ENCODE measurements around the gene IGHMBP2.
"Not testable (repeated sequence)": the region's sequence is repeated elsewhere in the genome, so short reads cannot be mapped to it uniquely, and the experiment has no call there.

The IGHMBP2 gene

DNA sequence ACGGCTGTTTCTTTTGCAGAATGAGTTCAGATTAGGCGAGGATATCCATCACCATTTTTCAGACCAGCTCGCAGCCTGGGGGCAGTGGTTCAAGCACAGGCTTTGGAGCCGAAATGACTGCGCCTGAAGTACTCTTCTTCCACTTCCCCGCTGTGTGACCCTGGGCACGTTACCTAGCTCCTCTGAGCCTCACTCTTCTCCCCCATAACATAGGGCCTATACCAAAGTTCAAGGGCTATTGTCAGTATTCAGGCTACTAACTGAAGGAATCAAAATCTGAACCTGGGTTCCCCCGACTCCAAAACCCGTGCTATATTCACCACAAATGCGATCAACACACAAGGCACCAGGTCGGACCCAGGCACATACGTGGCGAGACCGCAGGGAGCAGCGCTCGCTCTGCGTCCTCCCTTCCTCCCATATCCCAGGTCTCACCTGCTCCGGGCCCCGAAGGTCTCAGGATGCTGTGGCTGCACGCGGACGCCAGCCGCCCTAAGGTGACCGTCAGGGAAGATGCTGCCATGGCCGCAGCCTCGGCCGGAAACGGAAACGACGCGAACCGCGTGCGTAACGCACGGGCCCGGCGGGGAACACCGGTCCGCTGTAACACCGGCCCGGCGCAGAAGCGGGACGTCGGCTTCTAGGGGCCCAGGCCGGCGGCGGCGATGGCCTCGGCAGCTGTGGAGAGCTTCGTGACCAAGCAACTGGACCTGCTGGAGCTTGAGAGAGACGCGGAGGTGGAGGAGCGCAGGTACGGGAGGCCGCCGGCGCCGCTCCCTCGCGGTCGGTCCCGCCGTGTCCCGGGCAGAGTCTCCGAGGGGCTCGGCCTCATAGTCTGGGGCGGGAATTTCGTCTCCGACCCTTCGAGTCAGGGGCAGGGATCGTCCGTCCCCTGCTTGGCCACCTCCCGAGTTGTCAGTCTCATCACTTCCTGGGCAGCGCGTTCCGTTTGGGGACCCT lies at the start of gene IGHMBP2, which contains the start of gene MRPL21:
Gene IGHMBP2, plus strand, starts transcription at position 604 of the 960 bp plus-strand sequence. Its CDS starts 62 bp downstream, at position 666.
Gene MRPL21, minus strand, starts transcription at position 545 of the 960 bp plus-strand sequence. Its CDS starts 22 bp downstream, at position 523.
- H3K4me1 ChIP-seq, result peaks cover 44% of the 10 kb centered on the region
- H3K36me3 ChIP-seq, result peaks cover 58% of the 10 kb centered on the region
- TF ChIP-seq Cebpa-rat (IDR thresholded peaks at IDR 0.05), result no peak
- H3K4me3 ChIP-seq, result peak within 1 kb of the TSS; percentile 80
- H3K9ac ChIP-seq, result peak within 1 kb of the TSS; percentile 86
- H3K4me2 ChIP-seq, result peak within 1 kb of the TSS; percentile 89
- no peaks in the 10 kb centered on the region for H3K9me3 ChIP-seq
- H3K27ac ChIP-seq, result peak within 1 kb of the TSS; percentile 84
- H4K20me1 ChIP-seq, result peaks cover 56% of the 10 kb centered on the region
- no peaks in the 10 kb centered on the region for H3K27me3 ChIP-seq

DNA sequence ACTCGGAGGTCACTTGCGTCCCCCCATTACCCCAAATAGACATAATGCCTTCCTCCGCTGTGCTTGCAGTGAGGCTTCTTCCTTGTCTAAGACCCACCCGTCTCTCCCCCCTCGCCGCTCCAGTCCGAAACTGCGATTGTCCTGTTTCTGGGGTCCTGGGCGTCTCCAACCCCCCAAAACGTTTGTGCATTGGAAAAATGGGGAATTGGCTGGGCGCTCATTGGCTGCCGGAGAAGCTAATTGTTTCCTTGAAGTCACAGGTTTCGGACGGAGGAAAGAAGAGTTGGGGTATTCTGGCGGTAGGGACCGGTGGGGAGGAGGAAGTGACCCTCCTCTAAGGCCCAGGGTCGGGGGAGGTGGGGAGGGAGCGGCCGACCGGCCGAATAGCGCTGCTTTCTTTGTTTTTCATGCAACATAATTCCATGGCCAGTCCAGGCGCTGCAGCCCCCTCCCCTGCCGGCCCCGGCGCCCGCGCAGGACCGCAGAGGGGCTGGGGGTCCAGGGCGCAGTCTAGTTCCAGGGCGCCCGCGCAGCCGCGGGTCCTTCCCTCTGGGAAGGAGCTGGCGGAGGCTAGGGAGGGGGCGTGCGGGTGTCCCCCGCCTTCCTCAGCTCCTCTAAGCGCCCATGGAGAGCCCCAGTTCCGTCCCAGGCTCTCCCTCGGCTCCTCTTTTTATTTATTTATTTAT lies 49.3 kb upstream of the IGHMBP2 start:
- TF ChIP-seq Cebpa-rat (IDR thresholded peaks at IDR 0.05), result no peak
- Histone ChIP-seq H3K4me2 (no peak overlapping the region), H4K20me1 (peaks cover 18% of the 10 kb centered on the region), H3K27me3 (peaks cover 64% of the 10 kb centered on the region), H3K9me3 (peaks cover 3% of the 10 kb centered on the region; the same call in 1 of the 2 replicates), H3K9ac (no peak overlapping the region), H3K4me1 (peaks cover 9% of the 10 kb centered on the region), H3K4me3 (0 out of 2 replicates have a peak overlapping the region, but pooled peaks have one; percentile 56), H3K27ac (no peak overlapping the region), H3K36me3 (no peaks in the 10 kb centered on the region)

GRCh38 chr11:68855205-68855981 lies 48.3 kb upstream of the IGHMBP2 start:
- H3K4me1 ChIP-seq, result peaks cover 9% of the 10 kb centered on the region
- no peak overlapping the region for H3K27ac ChIP-seq
- no peaks in the 10 kb centered on the region for H3K36me3 ChIP-seq
- peaks cover 18% of the 10 kb centered on the region for H4K20me1 ChIP-seq
- TF ChIP-seq Cebpa-rat (IDR thresholded peaks at IDR 0.05), result no peak
- no peak overlapping the region for H3K9ac ChIP-seq
- H3K4me3 ChIP-seq, result peak overlapping the region; percentile 56
- peaks cover 10% of the 10 kb centered on the region; the same call in 1 of the 2 replicates for H3K9me3 ChIP-seq
- peaks cover 64% of the 10 kb centered on the region for H3K27me3 ChIP-seq
- peak overlapping the region; percentile 76 for H3K4me2 ChIP-seq

DNA sequence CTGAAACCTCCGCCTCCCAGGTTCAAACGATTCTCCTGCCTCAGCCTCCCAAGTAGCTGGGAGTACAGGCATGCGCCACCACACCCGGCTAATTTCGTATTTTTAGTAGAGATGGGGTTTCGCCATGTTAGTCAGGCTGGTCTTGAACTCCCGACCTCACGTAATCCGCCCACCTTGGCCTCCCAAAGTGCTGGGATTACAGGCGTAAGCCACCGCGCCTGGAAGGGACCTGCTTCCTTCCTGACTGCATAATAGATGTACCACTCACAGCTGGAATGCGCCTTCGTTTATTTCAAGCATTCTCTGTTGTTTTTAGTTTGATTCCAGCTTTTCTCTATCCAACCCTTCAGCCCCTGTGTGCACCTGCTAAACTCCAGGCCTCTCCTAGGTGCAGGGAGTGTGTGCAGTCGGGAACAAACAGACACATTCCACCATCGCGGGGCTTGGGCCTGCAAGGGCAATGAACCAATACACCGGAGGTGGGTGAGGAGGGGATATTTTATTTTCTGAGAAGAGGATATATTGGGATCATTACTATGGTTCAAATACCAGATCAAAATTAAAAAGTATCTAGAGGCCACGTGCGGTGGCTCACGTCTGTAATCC lies 47.2 kb upstream of the IGHMBP2 start:
- not testable (repeated sequence) for H3K4me2 ChIP-seq, H3K4me1 ChIP-seq, H3K9ac ChIP-seq, H3K4me3 ChIP-seq, H3K27ac ChIP-seq, H3K36me3 ChIP-seq
- Histone ChIP-seq H3K27me3 (peaks cover 64% of the 10 kb centered on the region), H4K20me1 (peaks cover 18% of the 10 kb centered on the region), H3K9me3 (peaks cover 15% of the 10 kb centered on the region; the same call in 1 of the 2 replicates)

DNA sequence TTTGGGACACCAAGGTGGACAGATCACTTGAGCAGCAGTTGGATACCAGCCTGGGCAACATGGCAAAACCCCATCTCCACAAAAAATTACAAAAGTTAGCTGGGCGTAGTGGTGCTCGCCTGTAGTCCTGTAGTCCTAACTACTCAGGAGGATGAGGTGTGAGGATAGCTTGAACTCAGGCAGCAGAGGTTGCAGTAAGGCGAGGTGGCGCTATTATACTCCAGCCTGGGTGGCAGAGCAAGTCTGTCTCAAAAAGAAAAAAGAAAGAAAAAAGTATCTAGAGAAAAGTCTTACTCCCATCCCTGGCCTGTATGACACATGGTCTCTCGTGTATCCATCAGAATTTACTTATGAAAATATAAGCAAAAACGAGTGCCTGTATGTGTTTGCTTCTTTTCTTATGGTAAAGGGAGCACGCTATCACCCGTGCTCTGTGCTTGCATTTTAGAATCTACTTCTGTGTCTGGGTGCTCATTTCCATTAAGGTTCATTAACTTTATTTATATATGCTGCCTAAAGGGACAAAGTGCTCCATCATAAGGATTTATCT lies 46.6 kb upstream of the IGHMBP2 start:
- no peak for TF ChIP-seq Cebpa-rat (IDR thresholded peaks at IDR 0.05)
- peaks cover 61% of the 10 kb centered on the region for H3K27me3 ChIP-seq
- H3K4me3 ChIP-seq, result no peak overlapping the region
- no peak overlapping the region for H3K9ac ChIP-seq
- H3K36me3 ChIP-seq, result no peaks in the 10 kb centered on the region
- H3K27ac ChIP-seq, result no peak overlapping the region
- H4K20me1 ChIP-seq, result peaks cover 18% of the 10 kb centered on the region
- peaks cover 15% of the 10 kb centered on the region; the same call in 1 of the 2 replicates for H3K9me3 ChIP-seq
- no peak overlapping the region for H3K4me2 ChIP-seq
- H3K4me1 ChIP-seq, result peaks cover 9% of the 10 kb centered on the region

DNA sequence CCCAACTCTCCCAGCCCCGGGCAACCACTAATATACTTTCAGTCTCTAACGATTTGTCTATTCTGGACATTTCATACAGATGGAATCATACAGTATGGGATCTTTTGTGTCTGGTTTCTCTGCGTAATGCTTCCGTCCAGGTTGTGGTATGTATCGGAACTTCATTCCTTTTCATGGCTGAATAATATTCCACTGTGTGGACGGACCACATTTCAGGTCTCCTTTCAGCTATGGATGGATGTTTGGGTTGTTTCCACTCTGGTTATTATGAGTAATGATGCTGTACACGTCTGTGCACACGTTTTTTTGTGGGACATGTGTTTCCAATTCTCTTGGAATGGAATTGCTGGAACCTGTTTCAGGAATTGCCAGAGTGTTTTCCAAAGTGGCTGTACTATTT lies 44.6 kb upstream of the IGHMBP2 start:
- TF ChIP-seq Cebpa-rat (IDR thresholded peaks at IDR 0.05), result no peak
- Histone ChIP-seq H3K4me1 (peaks cover 9% of the 10 kb centered on the region), H3K4me3 (no peak overlapping the region), H3K36me3 (no peaks in the 10 kb centered on the region), H3K9ac (no peak overlapping the region), H4K20me1 (peaks cover 16% of the 10 kb centered on the region), H3K9me3 (peaks cover 33% of the 10 kb centered on the region), H3K27ac (no peak overlapping the region), H3K27me3 (peaks cover 41% of the 10 kb centered on the region), H3K4me2 (no peak overlapping the region)

DNA sequence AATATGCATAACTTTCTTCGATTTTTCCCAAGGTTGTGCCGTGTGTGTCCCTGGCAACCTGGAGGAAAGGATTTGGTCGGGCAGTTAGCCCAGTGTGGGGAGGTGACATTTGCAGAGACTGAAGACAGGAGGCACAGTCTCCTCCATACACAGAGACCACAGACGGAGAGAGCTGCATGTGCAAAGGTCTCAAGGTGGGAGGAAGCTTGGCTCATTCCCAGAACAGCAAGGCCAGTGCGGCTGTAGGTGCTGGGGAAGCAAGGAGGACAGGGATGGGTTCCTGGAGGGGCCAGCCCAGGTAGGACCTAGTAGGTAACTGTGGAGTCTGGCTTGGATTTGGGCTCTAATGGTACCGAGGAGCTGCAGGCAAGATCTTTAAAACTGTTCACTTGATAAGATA lies 41.3 kb upstream of the IGHMBP2 start:
- H3K4me3 ChIP-seq, result no peak overlapping the region
- H3K9ac ChIP-seq, result no peak overlapping the region
- H3K36me3 ChIP-seq, result no peaks in the 10 kb centered on the region
- H3K4me2 ChIP-seq, result no peak overlapping the region
- no peaks in the 10 kb centered on the region; the same call in 1 of the 2 replicates for H4K20me1 ChIP-seq
- TF ChIP-seq Cebpa-rat (IDR thresholded peaks at IDR 0.05), result no peak
- peaks cover 36% of the 10 kb centered on the region for H3K9me3 ChIP-seq
- H3K27ac ChIP-seq, result no peak overlapping the region
- peaks cover 11% of the 10 kb centered on the region for H3K4me1 ChIP-seq
- peaks cover 8% of the 10 kb centered on the region for H3K27me3 ChIP-seq

- TF ChIP-seq Cebpa-rat (IDR thresholded peaks at IDR 0.05), result no peak
- H3K4me3 ChIP-seq, result no peak overlapping the region
- H3K36me3 ChIP-seq, result no peaks in the 10 kb centered on the region
- peaks cover 36% of the 10 kb centered on the region for H3K9me3 ChIP-seq
- H3K9ac ChIP-seq, result no peak overlapping the region
- H3K27me3 ChIP-seq, result peaks cover 7% of the 10 kb centered on the region; the same call in 1 of the 2 replicates
- H3K4me1 ChIP-seq, result peaks cover 11% of the 10 kb centered on the region
- no peak overlapping the region for H3K27ac ChIP-seq
- H4K20me1 ChIP-seq, result peaks cover 5% of the 10 kb centered on the region; the same call in 1 of the 2 replicates
- no peak overlapping the region for H3K4me2 ChIP-seq
These were observed 40.0 kb upstream of the IGHMBP2 start for GRCh38 chr11:68863553-68864265.
